Activated CD4-positive, alpha-beta T cell treated with anti-CD3 and anti-CD28 coated beads, Interleukin-2, amount 50 U/mL, for 16 hours (primary cell): ENCODE measurements around the gene DNAI2.

Source experiments
- DNase-seq: peaks from one replicate; pipeline ENCODE4 v3.0.0-alpha.2; 2020

The DNAI2 gene, protein sequence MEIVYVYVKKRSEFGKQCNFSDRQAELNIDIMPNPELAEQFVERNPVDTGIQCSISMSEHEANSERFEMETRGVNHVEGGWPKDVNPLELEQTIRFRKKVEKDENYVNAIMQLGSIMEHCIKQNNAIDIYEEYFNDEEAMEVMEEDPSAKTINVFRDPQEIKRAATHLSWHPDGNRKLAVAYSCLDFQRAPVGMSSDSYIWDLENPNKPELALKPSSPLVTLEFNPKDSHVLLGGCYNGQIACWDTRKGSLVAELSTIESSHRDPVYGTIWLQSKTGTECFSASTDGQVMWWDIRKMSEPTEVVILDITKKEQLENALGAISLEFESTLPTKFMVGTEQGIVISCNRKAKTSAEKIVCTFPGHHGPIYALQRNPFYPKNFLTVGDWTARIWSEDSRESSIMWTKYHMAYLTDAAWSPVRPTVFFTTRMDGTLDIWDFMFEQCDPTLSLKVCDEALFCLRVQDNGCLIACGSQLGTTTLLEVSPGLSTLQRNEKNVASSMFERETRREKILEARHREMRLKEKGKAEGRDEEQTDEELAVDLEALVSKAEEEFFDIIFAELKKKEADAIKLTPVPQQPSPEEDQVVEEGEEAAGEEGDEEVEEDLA

GRCh38 chr17:74274060-74274708, at the start of gene DNAI2:
Gene DNAI2, plus strand, starts transcription at chr17:74274234. Its CDS starts 7,584 bp downstream, at chr17:74281818.
- DNase-seq = no peak

- DNase-seq = no peak
Measured at GRCh38 chr17:74224959-74225725, 48.9 kb upstream of the DNAI2 start.

DNA sequence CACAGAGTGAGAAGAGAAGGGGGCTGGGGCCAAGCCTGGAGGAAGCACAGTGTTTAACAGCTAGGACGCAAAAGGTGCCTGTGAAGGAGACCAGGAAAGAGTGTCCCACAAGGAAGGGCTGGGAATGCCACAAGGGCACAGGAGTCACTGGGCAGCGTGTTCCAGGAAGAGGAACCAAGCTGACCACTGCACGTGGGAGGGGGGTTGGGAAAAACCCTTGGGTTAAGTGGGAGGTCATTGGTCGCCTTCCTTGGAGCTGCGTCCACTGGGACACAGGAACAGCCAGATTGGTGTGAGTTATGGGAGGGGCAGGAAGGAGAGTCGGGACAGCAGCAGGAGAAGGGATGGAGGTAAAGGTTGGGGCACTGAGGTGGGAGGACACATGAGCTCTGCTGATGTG, 47.8 kb upstream of the DNAI2 start:
- no peak for DNase-seq

DNA sequence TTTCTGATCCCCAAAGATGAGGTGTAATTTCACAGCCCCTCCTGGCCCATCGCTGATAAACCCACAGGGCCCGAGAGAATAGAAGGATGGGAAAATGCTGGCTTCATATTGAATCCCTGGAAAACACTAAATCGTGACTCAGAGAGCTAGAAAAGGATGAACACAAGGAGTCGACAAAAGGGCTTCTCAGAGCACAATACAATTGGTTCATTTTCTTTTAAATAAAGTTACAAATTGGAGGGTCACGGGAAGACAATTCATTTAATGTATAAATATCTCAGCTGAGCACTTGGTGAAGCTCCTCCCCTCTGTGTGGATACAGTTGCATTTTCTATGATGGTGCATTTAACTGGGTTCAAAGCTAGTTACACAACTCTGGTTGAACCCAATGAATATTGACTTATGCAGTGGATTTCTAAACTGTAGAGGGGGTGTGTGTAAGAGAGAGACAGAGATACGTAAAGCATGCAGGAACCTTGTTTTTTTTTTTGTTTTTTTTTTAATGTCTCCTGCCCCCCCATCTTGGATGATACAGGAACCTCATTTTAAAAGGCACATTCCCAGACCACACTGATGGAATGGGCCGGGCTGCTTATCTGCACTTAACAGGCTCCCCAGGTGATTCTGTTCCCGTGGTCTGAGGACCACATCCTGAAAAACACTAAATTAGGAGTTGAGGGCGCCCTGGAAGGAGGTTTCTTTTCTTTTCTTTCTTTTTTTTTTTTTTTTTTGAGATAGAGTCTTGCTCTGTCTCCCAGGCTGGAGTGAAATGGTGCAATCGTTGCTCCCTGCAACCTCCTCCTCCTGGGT, 46.6 kb upstream of the DNAI2 start:
- DNase-seq = no peak

DNA sequence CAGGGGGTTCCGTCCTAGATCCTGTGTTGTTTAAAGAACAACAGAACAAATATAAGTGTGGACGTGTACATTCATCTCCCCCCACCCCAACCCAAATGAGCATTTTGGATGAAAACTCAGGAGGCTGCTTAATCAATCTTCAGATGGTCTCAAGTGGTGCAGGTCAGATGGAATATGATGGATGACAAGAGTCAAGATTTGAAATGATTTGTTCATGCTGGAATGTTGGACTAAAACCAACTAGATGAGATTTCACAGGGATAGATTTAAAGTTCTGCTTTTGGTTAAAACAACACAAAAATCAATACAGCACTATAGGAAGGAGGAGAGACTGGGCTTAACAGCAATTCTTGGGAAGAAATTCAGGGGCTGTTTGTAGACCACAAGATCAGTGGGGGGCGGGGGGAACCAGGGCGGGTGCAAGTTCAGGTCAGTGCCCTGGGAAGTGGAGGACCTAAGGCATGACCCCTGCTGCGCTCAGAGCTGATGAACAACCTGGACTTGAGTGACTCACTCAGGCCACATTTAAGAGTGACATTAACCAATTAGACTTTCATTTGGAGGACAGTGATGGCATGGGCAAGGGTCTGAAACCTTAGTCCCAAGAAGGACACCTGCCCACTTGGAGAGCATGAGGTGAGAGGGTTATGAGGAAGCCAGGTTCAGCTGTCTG, 45.6 kb upstream of the DNAI2 start:
- DNase-seq = no peak

- DNase-seq = no peak
Measured at GRCh38 chr17:74230896-74231295, 43.1 kb upstream of the DNAI2 start.

DNA sequence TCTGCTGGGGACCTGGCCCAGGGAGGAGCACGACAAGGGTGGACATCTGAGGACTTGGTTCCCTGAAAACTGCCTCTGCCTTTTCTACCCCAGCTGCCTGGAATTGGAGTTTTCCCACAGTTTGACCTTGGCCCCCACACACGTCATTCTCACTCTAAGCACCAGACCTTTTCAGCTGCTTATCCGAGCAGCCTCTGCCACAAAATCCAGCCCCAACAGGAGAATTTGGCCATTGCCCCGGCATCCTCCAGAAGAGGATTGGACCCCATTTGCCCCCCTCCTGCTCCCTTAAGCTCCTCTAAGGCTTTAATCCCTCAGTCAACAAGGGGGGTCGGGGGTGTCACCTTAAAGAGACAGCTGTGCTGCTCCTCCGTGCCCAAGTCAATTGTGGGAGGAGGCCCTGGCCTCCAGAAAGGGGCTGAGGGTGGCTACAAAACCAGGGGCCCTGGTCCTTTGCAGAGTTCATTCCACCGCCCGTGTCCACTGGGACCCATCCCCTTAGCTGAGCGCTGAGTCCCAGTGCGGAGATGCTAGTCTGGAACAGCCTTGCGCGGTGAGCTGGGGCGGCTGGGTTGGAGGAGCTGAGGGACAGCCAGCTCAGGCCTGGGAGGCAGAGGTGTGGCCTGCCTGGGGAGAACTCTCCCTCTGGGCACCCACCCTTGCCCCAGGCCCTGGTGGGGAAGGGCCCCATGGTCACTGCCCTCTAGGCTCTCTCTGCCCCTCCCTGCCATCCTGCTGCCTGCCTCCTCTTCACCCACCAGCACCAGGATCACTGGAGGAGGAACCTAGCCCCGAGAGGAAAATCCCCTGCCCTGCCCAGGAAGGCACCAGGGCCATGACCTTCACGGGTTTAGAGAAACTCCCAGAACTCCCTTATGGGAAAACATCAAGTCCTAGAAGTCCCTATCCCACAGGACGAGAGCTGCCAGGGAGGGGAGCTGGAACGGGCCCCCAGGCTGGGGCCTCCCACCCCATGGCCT, 41.8 kb upstream of the DNAI2 start:
- DNase-seq = no peak

GRCh38 chr17:74233937-74234336, 40.1 kb upstream of the DNAI2 start:
- no peak for DNase-seq

- no peak for DNase-seq
Measured at GRCh38 chr17:74234486-74234885, 39.5 kb upstream of the DNAI2 start.

GRCh38 chr17:74235040-74235581, 38.9 kb upstream of the DNAI2 start:
- no peak for DNase-seq

GRCh38 chr17:74235911-74236371, 38.1 kb upstream of the DNAI2 start:
- no peak for DNase-seq

DNA sequence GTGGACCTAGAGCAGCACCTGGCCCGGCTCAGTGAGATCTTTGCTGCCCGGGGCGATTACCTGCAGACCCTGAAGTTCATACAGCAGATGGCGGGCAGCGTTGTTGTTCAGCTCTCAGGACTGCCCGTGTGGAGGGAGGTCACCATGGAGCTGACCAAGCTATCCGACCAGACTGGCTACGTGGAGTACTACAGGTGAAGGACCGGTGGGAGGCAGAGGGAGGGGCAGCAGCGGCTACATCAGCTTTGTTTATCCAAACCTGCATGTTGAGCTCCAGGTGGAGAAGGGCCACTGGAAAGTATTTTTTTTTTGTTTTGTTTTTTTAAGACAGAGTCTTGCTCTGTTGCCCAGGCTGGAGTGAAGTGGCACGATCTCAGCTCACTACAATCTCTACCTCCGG, 36.7 kb upstream of the DNAI2 start:
- no peak for DNase-seq

DNA sequence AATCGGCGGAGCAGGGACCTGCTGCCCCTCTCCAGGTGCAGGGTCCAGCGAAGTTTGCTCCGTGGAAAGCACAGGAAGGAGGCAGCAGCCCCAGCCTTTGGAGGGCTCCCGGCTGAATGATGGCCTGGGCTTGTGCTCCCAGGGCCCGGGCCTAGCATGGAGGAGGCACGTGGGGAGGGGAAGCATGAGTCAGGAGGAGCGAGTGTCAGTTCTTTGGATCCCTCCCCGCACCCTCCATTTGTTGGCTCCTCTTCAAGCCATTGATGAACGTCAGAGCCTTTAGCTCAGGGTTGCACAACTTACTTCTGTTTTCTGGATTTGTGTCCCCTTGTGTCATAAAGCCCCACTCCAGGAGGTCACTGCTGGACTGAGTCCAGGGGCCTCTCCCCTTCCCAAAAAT, 34.9 kb upstream of the DNAI2 start:
- DNase-seq = no peak

DNA sequence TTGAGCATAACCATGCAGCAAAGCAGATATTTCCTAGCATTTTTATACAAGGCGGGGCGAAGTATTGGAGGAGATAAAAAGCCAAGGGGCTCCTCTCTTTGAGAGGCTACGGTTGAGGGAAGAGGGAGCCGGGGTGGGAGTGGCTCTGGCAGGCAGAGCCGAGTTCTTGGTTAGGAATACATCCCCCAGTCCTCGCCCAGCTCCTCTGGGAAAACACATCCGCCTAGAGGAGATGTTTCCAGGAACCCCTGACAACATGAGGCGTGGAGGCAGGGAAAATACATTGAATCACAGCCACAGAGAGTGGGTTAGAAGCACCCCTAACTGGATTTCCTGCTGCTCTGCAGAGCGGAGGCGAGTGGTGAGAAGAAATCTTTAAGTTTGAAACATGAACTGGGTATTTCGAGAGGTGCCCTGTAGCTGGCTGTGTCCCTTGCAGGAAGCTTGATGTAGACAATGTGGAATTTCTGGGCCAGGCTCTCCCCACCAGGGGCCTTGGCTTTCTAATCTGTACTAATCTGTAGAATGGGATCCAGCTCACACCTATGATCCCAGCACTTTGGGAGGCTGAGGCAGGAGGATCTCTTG, 33.3 kb upstream of the DNAI2 start:
- no peak for DNase-seq

GRCh38 chr17:74241431-74241830, 32.6 kb upstream of the DNAI2 start:
- DNase-seq = no peak

- no peak for DNase-seq
Measured at GRCh38 chr17:74241847-74242246, 32.2 kb upstream of the DNAI2 start.

DNA sequence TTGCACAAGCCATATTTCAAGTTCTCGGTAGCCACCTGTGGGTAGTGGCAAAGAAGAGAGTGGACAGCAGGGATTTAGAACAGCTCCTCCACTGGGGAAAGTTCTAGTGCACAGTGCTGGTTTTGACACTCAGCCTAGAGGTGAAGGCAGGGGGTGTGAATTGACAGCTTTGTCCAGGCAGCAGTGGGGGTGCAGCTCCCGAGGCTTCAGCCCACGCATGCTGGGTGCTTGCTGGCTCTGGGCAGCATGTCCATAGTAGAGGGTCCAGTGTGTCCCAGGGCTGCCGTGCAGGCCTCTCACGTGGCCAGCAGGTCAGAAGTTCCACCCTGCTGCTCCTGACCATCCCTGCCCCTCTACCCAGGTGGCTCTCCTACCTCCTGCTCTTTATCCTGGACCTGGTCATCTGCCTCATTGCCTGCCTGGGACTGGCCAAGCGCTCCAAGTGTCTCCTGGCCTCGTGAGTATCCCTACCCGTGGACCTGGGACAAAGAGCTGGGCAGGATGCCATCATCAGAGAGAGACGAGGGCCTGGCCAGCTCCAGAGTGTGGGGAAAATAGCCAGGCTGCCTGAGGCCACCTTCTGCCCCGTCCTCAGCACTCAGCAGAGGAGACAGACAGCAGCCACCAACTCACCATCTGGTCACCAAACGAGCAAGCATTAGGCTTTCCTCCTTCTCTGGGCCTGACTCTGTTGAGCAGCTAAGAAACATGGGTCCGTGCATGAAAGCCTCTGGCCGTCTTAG, 30.9 kb upstream of the DNAI2 start:
- no peak for DNase-seq

DNA sequence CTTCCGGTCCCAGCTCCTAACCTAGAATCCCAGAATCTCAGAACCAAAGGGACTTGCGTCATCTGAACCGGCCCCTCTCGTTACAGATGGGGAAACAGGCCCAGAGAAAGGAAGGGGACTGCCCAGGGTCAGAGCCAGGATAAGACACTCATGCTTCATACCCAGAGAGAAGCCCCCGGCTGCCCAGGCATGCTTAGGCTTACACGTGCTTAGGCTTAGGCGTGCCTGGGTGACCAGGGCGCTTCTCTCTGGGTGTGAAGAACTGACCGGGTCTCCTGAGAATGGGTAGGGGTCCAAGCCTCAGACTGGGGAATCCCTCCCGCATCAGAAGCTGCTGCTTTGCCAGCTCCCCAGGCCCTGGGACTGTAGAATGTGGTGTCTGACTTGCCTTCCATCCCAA, 29.9 kb upstream of the DNAI2 start:
- DNase-seq = no peak

- no peak for DNase-seq
Measured at GRCh38 chr17:74244548-74244947, 29.5 kb upstream of the DNAI2 start.
